ENCODE data around the gene NEB.

- TF ChIP-seq GATA3 (IDR thresholded peaks at IDR 0.05; ENCODE audit: low read depth, low read length) (no peak), GATA2 (IDR thresholded peaks at IDR 0.05; ENCODE audit: low read depth, low read length) (no peak)
These were observed 182.0 kb downstream of the NEB start for GRCh38 chr2:151552287-151552686.

Data from SH-SY5Y (cell line).